ENCODE data around the gene LONRF2. TPM values are rescaled to one million over a fixed set of nuclear protein-coding genes. Genes with fewer than 3 reads are reported as not detected.

The LONRF2 gene
- total and polyA plus RNA-seq, 2 experiments from 2014 or later: under 0.01 TPM; not detected in 1

- peaks cover 28% of the 10 kb centered on the region for H3F3A ChIP-seq (ENCODE audit: insufficient read depth)
- no peaks in the 10 kb centered on the region for H3K9me3 ChIP-seq (ENCODE audit: low read depth)
- in situ Hi-C loops (cut with MboI): no loop called here
- H3K27me3 ChIP-seq (replicated peaks; ENCODE audit: insufficient read depth): no peaks in the 10 kb centered on the region
- H3K79me2 ChIP-seq (ENCODE audit: insufficient read depth): no peaks in the 10 kb centered on the region
- no peaks in the 10 kb centered on the region for H3K9me2 ChIP-seq (ENCODE audit: insufficient read depth)
- H3K4me2 ChIP-seq (ENCODE audit: unreplicated experiment): peak overlapping the region; percentile 15
- 28 to 34% methylated on average over 4 of the region's 4 CpGs for WGBS, 2 experiments (ENCODE audit: low coverage in 1 of 2, low lambda C conversion rate in 2 of 2, missing lambda C conversion rate in 2 of 2)
- TF ChIP-seq EZH2phosphoT487 (IDR thresholded peaks at IDR 0.05; ENCODE audit: insufficient read depth, low read depth) (no peak), EZH2 (IDR thresholded peaks at IDR 0.05; ENCODE audit: insufficient read depth, poor library complexity, severe bottlenecking) (no peak)
- H4K20me1 ChIP-seq (ENCODE audit: insufficient read depth): no peaks in the 10 kb centered on the region
- H3K36me3 ChIP-seq (ENCODE audit: low read depth): no peaks in the 10 kb centered on the region
- peak overlapping the region; percentile 80 for H3K27ac ChIP-seq
- peak overlapping the region; percentile 69 for H3K9ac ChIP-seq
- H3K4me1 ChIP-seq (ENCODE audit: insufficient read depth): peaks cover 27% of the 10 kb centered on the region
- 0 out of 2 replicates have a peak overlapping the region, but pooled peaks have one; percentile 16 for H2AFZ ChIP-seq
- no peak overlapping the region for H3K4me3 ChIP-seq
- DNase-seq: peak; percentile 94
These were observed 30.2 kb downstream of the LONRF2 start for GRCh38 chr2:100292022-100292580.

DNA sequence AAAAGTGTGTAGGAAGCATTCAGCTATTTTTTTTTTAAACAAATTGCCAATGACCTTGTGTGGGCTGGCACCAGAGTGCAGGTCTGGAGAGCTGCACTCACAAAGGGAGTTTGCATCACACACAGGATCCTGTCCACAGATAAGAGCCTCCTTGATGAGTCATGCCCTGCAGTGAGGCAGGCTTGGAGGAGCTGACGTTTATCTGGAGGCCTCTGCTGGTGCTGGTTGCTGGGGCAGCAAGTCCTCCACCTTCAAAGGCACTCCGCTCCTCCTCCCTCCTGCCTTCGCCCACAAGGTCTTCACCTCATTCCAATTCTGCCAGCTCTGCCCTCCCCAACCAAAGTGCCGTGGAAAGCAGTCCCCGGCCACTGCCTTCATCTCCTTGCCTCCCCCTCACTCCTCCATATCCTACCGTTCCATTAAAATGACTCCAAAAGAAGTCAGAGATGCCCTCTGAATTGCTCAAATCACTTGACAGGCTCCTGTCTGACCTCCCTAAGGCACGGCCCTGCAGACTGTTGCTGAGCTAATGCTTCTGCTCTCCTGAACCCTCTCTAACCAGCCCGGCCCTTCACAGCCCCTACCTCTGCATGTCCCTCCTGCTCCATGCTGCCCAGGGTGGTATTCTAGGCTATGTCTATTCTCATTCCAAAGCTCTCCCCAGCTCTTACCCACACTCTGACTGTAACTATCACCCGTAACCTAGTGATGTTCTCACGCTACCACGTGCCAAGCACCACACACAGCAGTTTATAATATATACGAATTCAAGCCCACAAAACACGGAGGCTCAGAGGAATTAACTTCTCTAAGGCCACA is 30.9 kb downstream of the LONRF2 start:
- Histone ChIP-seq H2AFZ (peak overlapping the region; percentile 16; the same call in 1 of the 2 replicates), H3K27me3 (replicated peaks; ENCODE audit: insufficient read depth) (no peaks in the 10 kb centered on the region), H3K4me3 (no peak overlapping the region), H3K4me2 (ENCODE audit: unreplicated experiment) (peak overlapping the region; percentile 5), H3K9me2 (ENCODE audit: insufficient read depth) (no peaks in the 10 kb centered on the region), H3K4me1 (ENCODE audit: insufficient read depth) (peaks cover 27% of the 10 kb centered on the region), H3K36me3 (ENCODE audit: low read depth) (no peaks in the 10 kb centered on the region), H3K27ac (peak overlapping the region; percentile 80), H3F3A (ENCODE audit: insufficient read depth) (peaks cover 28% of the 10 kb centered on the region), H3K9ac (peak overlapping the region; percentile 69), H4K20me1 (ENCODE audit: insufficient read depth) (no peaks in the 10 kb centered on the region), H3K9me3 (ENCODE audit: low read depth) (no peaks in the 10 kb centered on the region), H3K79me2 (ENCODE audit: insufficient read depth) (no peaks in the 10 kb centered on the region)
- in situ Hi-C loops (cut with MboI): no loop called here
- peak; percentile 96 for DNase-seq
- WGBS, 2 experiments (ENCODE audit: low coverage in 1 of 2, low lambda C conversion rate in 2 of 2, missing lambda C conversion rate in 2 of 2): 52 to 56% methylated on average over 13 of the region's 13 CpGs
- TF ChIP-seq EZH2 (IDR thresholded peaks at IDR 0.05; ENCODE audit: insufficient read depth, poor library complexity, severe bottlenecking) (no peak), EZH2phosphoT487 (IDR thresholded peaks at IDR 0.05; ENCODE audit: insufficient read depth, low read depth) (no peak)

DNA sequence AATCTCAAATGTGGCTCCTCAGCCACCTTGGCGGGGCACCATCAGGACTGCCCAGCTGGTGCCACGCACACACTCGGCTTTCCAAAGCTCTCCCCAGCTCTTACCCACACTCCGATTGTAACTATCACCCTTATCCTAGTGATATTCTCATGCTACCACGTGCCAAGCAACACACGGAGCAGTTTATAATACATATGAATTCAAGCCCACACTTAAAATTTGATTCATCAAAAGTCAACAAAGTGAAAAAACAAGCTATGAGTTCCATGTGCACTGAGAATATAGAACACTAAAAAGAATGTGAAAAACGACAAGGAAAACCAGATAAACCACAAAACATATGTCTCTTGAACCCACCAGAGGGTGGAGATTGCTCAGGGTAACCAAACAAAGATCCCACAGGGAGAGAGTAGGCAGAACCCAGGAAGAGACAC is 31.6 kb downstream of the LONRF2 start:
- peak overlapping the region; percentile 80 for H3K27ac ChIP-seq
- H3K79me2 ChIP-seq (ENCODE audit: insufficient read depth): no peaks in the 10 kb centered on the region
- H2AFZ ChIP-seq: no peak overlapping the region; the same call in 1 of the 2 replicates
- H3K4me1 ChIP-seq (ENCODE audit: insufficient read depth): peaks cover 32% of the 10 kb centered on the region
- H3K27me3 ChIP-seq (replicated peaks; ENCODE audit: insufficient read depth): no peaks in the 10 kb centered on the region
- H3K9me3 ChIP-seq (ENCODE audit: low read depth): no peaks in the 10 kb centered on the region
- H3K36me3 ChIP-seq (ENCODE audit: low read depth): no peaks in the 10 kb centered on the region
- H3K9ac ChIP-seq: no peak overlapping the region
- no peak overlapping the region for H3K4me2 ChIP-seq (ENCODE audit: unreplicated experiment)
- H4K20me1 ChIP-seq (ENCODE audit: insufficient read depth): no peaks in the 10 kb centered on the region
- DNase-seq: no peak
- in situ Hi-C loops (cut with MboI): no loop called here
- 45 to 49% methylated on average over 6 to 7 of the region's 7 CpGs for WGBS, 2 experiments (ENCODE audit: low coverage in 1 of 2, low lambda C conversion rate in 2 of 2, missing lambda C conversion rate in 2 of 2)
- TF ChIP-seq EZH2 (IDR thresholded peaks at IDR 0.05; ENCODE audit: insufficient read depth, poor library complexity, severe bottlenecking) (no peak), EZH2phosphoT487 (IDR thresholded peaks at IDR 0.05; ENCODE audit: insufficient read depth, low read depth) (no peak)
- no peak overlapping the region for H3K4me3 ChIP-seq
- H3F3A ChIP-seq (ENCODE audit: insufficient read depth): peaks cover 28% of the 10 kb centered on the region
- no peaks in the 10 kb centered on the region for H3K9me2 ChIP-seq (ENCODE audit: insufficient read depth)

DNA sequence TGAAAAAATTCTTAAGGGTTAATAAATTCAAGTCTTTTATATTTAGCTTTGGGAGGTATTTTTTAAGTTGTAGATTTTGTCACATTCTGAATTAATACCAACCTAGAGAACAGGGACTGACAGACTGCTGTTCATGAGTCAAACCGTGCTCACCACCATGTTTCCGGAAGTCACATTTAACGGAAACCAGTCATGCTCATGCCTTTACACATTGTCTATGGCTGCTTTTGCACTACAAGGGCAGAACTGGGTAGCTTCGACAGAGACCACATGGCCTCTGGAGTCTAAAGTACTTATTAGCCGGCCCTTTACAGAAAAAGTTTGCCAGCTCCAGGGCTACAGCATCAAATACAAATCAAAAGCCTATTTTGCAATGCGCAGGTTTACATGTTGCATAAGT is 33.3 kb downstream of the LONRF2 start:
- in situ Hi-C loops (cut with MboI): no loop called here
- no peaks in the 10 kb centered on the region for H3K9me2 ChIP-seq (ENCODE audit: insufficient read depth)
- H3K4me2 ChIP-seq (ENCODE audit: unreplicated experiment): no peak overlapping the region
- no peaks in the 10 kb centered on the region for H4K20me1 ChIP-seq (ENCODE audit: insufficient read depth)
- no peak overlapping the region for H3K9ac ChIP-seq
- H3K79me2 ChIP-seq (ENCODE audit: insufficient read depth): no peaks in the 10 kb centered on the region
- 77 to 82% methylated on average over 6 of the region's 6 CpGs for WGBS, 2 experiments (ENCODE audit: low coverage in 1 of 2, low lambda C conversion rate in 2 of 2, missing lambda C conversion rate in 2 of 2)
- H3K27ac ChIP-seq: no peak overlapping the region
- H3F3A ChIP-seq (ENCODE audit: insufficient read depth): peaks cover 28% of the 10 kb centered on the region
- no peaks in the 10 kb centered on the region for H3K36me3 ChIP-seq (ENCODE audit: low read depth)
- no peaks in the 10 kb centered on the region for H3K27me3 ChIP-seq (replicated peaks; ENCODE audit: insufficient read depth)
- H3K4me3 ChIP-seq: no peak overlapping the region
- no peaks in the 10 kb centered on the region for H3K9me3 ChIP-seq (ENCODE audit: low read depth)
- no peak for DNase-seq
- TF ChIP-seq EZH2phosphoT487 (IDR thresholded peaks at IDR 0.05; ENCODE audit: insufficient read depth, low read depth): no peak
- H3K4me1 ChIP-seq (ENCODE audit: insufficient read depth): peaks cover 34% of the 10 kb centered on the region
- no peak overlapping the region for H2AFZ ChIP-seq

All from GM23248 (cell line).